GM23338 (cell line): ENCODE data around the gene TPK1.

Experiments used
- CREB1 ChIP-seq: fragments of 250-450 bp; sonication (Bioruptor Pico); IDR thresholded peaks from 2 replicates; pipeline ENCODE4 v1.5.0; 2020; ENCODE audit warnings: low read depth, mild to moderate bottlenecking, moderate library complexity
- CTCF ChIP-seq, 2 experiments: fragments of 200-600 bp in 1 of 2; sonication (generic) in 1 of 2; conservative IDR thresholded peaks; 2 replicates each; pipeline versions ENCODE4 v1.5.1 to v1.6.1; 2016 to 2017; ENCODE audit warnings: antibody characterized with exemption in 2 of 2, low read depth in 2 of 2, mild to moderate bottlenecking in 2 of 2, moderate library complexity in 1 of 2
- ETS1 ChIP-seq: IDR thresholded peaks from 2 replicates; pipeline ENCODE4 v1.6.1; 2016; ENCODE audit warnings: antibody characterized with exemption
- EZH2 ChIP-seq: fragments of 200-600 bp; sonication (generic); IDR thresholded peaks from one replicate; pipeline ENCODE4 v1.8.0; 2017; ENCODE audit warnings: antibody characterized with exemption, mild to moderate bottlenecking, low read depth; ENCODE audit not compliant: unreplicated experiment
- EZH2phosphoT487 ChIP-seq: fragments of 200-600 bp; sonication (generic); IDR thresholded peaks from one replicate; pipeline ENCODE4 v1.8.1; 2018; ENCODE audit warnings: antibody characterized with exemption; ENCODE audit not compliant: unreplicated experiment
- JUNB ChIP-seq: IDR thresholded peaks from one replicate; pipeline ENCODE4 v1.6.1; 2016; ENCODE audit warnings: antibody characterized with exemption; ENCODE audit not compliant: unreplicated experiment
- POLR2AphosphoS5 ChIP-seq: IDR thresholded peaks from 2 replicates; pipeline ENCODE4 v1.6.1; 2016; ENCODE audit warnings: antibody characterized with exemption, low read depth
- REST ChIP-seq: IDR thresholded peaks from one replicate; pipeline ENCODE4 v1.6.1; 2018; ENCODE audit warnings: antibody characterized with exemption; ENCODE audit not compliant: unreplicated experiment

GRCh38 chr7:144775749-144776148, 60.1 kb downstream of the TPK1 start:
- no peak for TF ChIP-seq JUNB
- TF ChIP-seq POLR2AphosphoS5: no peak
- no peak for TF ChIP-seq CTCF (conservative IDR thresholded peaks at IDR 0.05; ENCODE audit: low read depth in 2 of 2)
- TF ChIP-seq CREB1 (CRISPR knock-in tag): no peak
- no peak for TF ChIP-seq REST
- TF ChIP-seq EZH2: no peak
- TF ChIP-seq ETS1: no peak
- no peak for TF ChIP-seq EZH2phosphoT487
